K562 (cell line): ENCODE data around the gene INTS1. TPM values are rescaled to one million over a fixed set of nuclear protein-coding genes. Genes with fewer than 3 reads are reported as not detected.
A peak's percentile ranks its signal among the peaks of the same experiment; 100 is the strongest.

Source experiments
- ATAC-seq: fragments of 200-7000 bp; cut with Tn5 transposase; 3 replicates; pipeline ENCODE4 v1.9.1; 2020; ENCODE audit warnings: moderate library complexity
- BruUV-seq: library from RNA; stranded (reverse); fragments of 400-500 nt; replicated peaks from 2 replicates; lab custom pipeline; 2021; lab: Mats Ljungman, UMichigan
- CTCF ChIA-PET: fragments of 300-600 bp; formaldehyde crosslinking; extraction: SDS; loops from one replicate; lab custom pipeline; 2021; ENCODE audit warnings: low intra/inter-chr PET ratio; lab: Yijun Ruan, JAX
- POLR2A ChIA-PET: fragments of 300-600, 350-650 bp; sonication (Branson Sonifier 250); formaldehyde crosslinking; extraction: SDS; loops from one replicate; lab custom pipeline; 2021; ENCODE audit warnings: antibody characterized with exemption, inconsistent platforms; lab: Yijun Ruan, JAX
- DNase-seq, 4 experiments: peaks; one replicate each; pipeline versions ENCODE4 v3.0.0 to v3.0.0-alpha.2; 2011 to 2018; ENCODE audit warnings: low spot score in 3 of 4, mixed read lengths in 3 of 4; ENCODE audit errors: extremely low read depth in 1 of 4
- FAIRE-seq: peaks from 2 replicates; lab custom pipeline; 2011; peaks lifted over from hg19 to GRCh38; lab: Jason Lieb, UNC
- H2AFZ ChIP-seq: 2 replicates; pipeline ENCODE4 v1.6.0; 2011; ENCODE audit warnings: low read depth, low read length, control low read depth, inconsistent platforms
- H3K27ac ChIP-seq: fragments of 200-600 bp; 3 replicates; pipeline ENCODE4 v1.8.0; 2011; ENCODE audit warnings: low read depth, mild to moderate bottlenecking, control low read depth, inconsistent platforms, low read length, moderate library complexity, mixed read lengths; ENCODE audit errors: extremely low read depth
- H3K27me3 ChIP-seq, 2 experiments: fragments of 300-600 bp in 1 of 2; 2 replicates in 1 of 2; 3 replicates in 1 of 2; pipeline versions ENCODE4 v1.6.0 to v1.8.0; 2011; ENCODE audit warnings: inconsistent platforms in 2 of 2, low read length in 2 of 2, mild to moderate bottlenecking in 1 of 2, mixed read lengths in 1 of 2, moderate library complexity in 1 of 2; ENCODE audit not compliant: control insufficient read depth in 2 of 2, insufficient read depth in 2 of 2
- H3K36me3 ChIP-seq: fragments of 300-600 bp; 3 replicates; pipeline ENCODE4 v1.8.0; 2011; ENCODE audit warnings: mild to moderate bottlenecking, low read length, inconsistent platforms; ENCODE audit not compliant: control insufficient read depth, insufficient read depth
- H3K4me1 ChIP-seq, 2 experiments: fragments of 200-600 bp in 1 of 2; replicated peaks in 1 of 2; 2 replicates in 1 of 2; 3 replicates in 1 of 2; pipeline versions ENCODE4 v1.5.1 to v1.8.0; 2011; ENCODE audit warnings: inconsistent platforms in 2 of 2, low read length in 2 of 2, mild to moderate bottlenecking in 1 of 2, mixed read lengths in 1 of 2, moderate library complexity in 1 of 2; ENCODE audit not compliant: control insufficient read depth in 2 of 2, insufficient read depth in 2 of 2
- H3K4me2 ChIP-seq: 2 replicates; pipeline ENCODE4 v1.6.1; 2011; ENCODE audit warnings: low read length, control low read depth, inconsistent platforms, mixed read lengths; ENCODE audit not compliant: insufficient read depth
- H3K4me3 ChIP-seq: fragments of 200-600 bp; sonication (generic), shearing (Covaris generic); 2 replicates; pipeline ENCODE4 v1.5.1; 2016; ENCODE audit warnings: control low read depth, inconsistent platforms
- H3K79me2 ChIP-seq: fragments of 200-600 bp; 3 replicates; pipeline ENCODE4 v1.8.0; 2011; ENCODE audit warnings: low read length, inconsistent platforms; ENCODE audit not compliant: control insufficient read depth, insufficient read depth
- H3K9ac ChIP-seq, 2 experiments: 2 replicates each; pipeline versions ENCODE4 v1.6.0 to v1.6.1; 2011; ENCODE audit warnings: low read depth in 2 of 2, low read length in 2 of 2, control low read depth in 1 of 2, inconsistent platforms in 1 of 2, mild to moderate bottlenecking in 1 of 2, mixed read lengths in 1 of 2; ENCODE audit not compliant: insufficient read depth in 1 of 2
- H3K9me1 ChIP-seq: one replicate; pipeline ENCODE4 v1.6.0; 2011; ENCODE audit warnings: inconsistent platforms, mild to moderate bottlenecking, low read length, moderate library complexity; ENCODE audit not compliant: control insufficient read depth, insufficient read depth
- H3K9me3 ChIP-seq: replicated peaks from 2 replicates; pipeline ENCODE4 v1.5.1; 2011; ENCODE audit warnings: low read depth, low read length, inconsistent platforms; ENCODE audit not compliant: control insufficient read depth, insufficient read depth
- H4K20me1 ChIP-seq: replicated peaks from 2 replicates; pipeline ENCODE4 v1.6.1; 2011; ENCODE audit warnings: low read length, inconsistent platforms, mixed read lengths; ENCODE audit not compliant: control insufficient read depth, insufficient read depth
- IFI16 ChIP-seq: fragments of 250-450 bp; sonication (Bioruptor Pico); IDR thresholded peaks from 2 replicates; pipeline ENCODE4 v2.1.2; 2022; ENCODE audit warnings: mild to moderate bottlenecking, inconsistent platforms
- IRF2 ChIP-seq: sonication (generic); formaldehyde crosslinking; IDR thresholded peaks from 2 replicates; pipeline ENCODE4 v1.8.1; 2022; ENCODE audit warnings: mild to moderate bottlenecking, missing genetic modification reagents
- POLR2G ChIP-seq: fragments of 200-400 bp; formaldehyde crosslinking; IDR thresholded peaks from 2 replicates; pipeline ENCODE4 v1.6.1; 2017; ENCODE audit warnings: low read depth, mild to moderate bottlenecking, antibody characterized with exemption, low read length, moderate library complexity
- RERE ChIP-seq: sonication (generic); formaldehyde crosslinking; IDR thresholded peaks from 2 replicates; pipeline ENCODE4 v1.8.0; 2023; ENCODE audit warnings: missing genetic modification reagents, mild to moderate bottlenecking, borderline replicate concordance
- ZBTB11 ChIP-seq, 3 experiments: fragments of 200-800 bp in 1 of 3; fragments of 250-450 bp in 1 of 3; fragments of 450-650 bp in 1 of 3; sonication (Bioruptor Pico) in 1 of 3; sonication (Bioruptor generic) in 1 of 3; formaldehyde crosslinking in 1 of 3; IDR thresholded peaks; 2 replicates each; pipeline versions ENCODE4 v1.6.1 to v1.8.0; 2016 to 2022; ENCODE audit warnings: mild to moderate bottlenecking in 2 of 3, missing genetic modification characterization in 2 of 3, missing compliant biosample characterization in 1 of 3, moderate library complexity in 1 of 3
- ZNF12 ChIP-seq: sonication (generic); formaldehyde crosslinking; IDR thresholded peaks from 2 replicates; pipeline ENCODE4 v1.4.0; 2020; ENCODE audit warnings: mild to moderate bottlenecking, missing genetic modification reagents
- ZNF124 ChIP-seq: sonication (generic); formaldehyde crosslinking; IDR thresholded peaks from 2 replicates; pipeline ENCODE4 v1.8.1; 2022; ENCODE audit warnings: missing genetic modification reagents
- ZNF75A ChIP-seq: fragments of 450-650 bp; formaldehyde crosslinking; IDR thresholded peaks from 2 replicates; pipeline ENCODE4 v1.4.0; 2020; ENCODE audit warnings: mild to moderate bottlenecking
- WGBS: fragments of 100-300 bp; shearing (Covaris generic); methylation state at CpG from one replicate; pipeline ENCODE4 v1.1.6; 2016; ENCODE audit warnings: low coverage, mixed read lengths; ENCODE audit not compliant: insufficient coverage; ENCODE audit errors: missing lambda C conversion rate; 5-methylcytosine and 5-hydroxymethylcytosine counted together
- in situ Hi-C: fragments of 300-500 bp; cut with MboI; formaldehyde crosslinking; loops from 4 replicates; pipeline ENCODE4 v1.15.0; 2018; ENCODE audit warnings: inconsistent platforms, mixed read lengths
- intact Hi-C: fragments of 100-400 bp; cut with micrococcal nuclease; formaldehyde crosslinking; loops from 2 replicates; pipeline ENCODE4 v1.14.2; 2022
- polyA plus RNA-seq, 8 experiments: library from polyadenylated mRNA; depleted of rRNA in 4 of 8; stranded (reverse) in 5 of 8; unstranded in 3 of 8; fragments of >200 nt; fragmentation: Nextera tagmentation in 2 of 8; fragmentation: Illumina TruSeq in 1 of 8; extraction: Ambion mirVana in 2 of 8; extraction: Trizol in 1 of 8; gene quantifications; 2 replicates each; pipeline versions ENCODE4 v1.2.1 to v1.2.3, GENCODE V29; 2011 to 2014; ENCODE audit warnings: inconsistent platforms in 1 of 8, missing spikeins in 1 of 8
- total RNA-seq, 7 experiments: library from RNA; depleted of rRNA in 6 of 7; stranded (reverse); fragments of >200 nt in 6 of 7; fragmentation: Illumina TruSeq in 2 of 7; extraction: Trizol in 2 of 7; gene quantifications; 2 replicates each; pipeline versions ENCODE4 v1.2.1 to v1.2.3, GENCODE V29; 2011 to 2021; ENCODE audit warnings: low replicate concordance in 1 of 7

The INTS1 gene
- total and polyA plus RNA-seq, 9 of the 15 experiments (the other 6 are each of a cell fraction or from before 2014, with no cell fraction given): 0.34 to 119 (median 18.5) TPM

- TF ChIP-seq RERE (CRISPR knock-in tag) (no peak), ZNF12 (CRISPR knock-in tag) (no peak), IRF2 (CRISPR knock-in tag) (no peak), IFI16 (CRISPR knock-in tag) (no peak)
Observed at GRCh38 chr7:1475393-1475792, 28.8 kb downstream of the INTS1 start (continued).

DNA sequence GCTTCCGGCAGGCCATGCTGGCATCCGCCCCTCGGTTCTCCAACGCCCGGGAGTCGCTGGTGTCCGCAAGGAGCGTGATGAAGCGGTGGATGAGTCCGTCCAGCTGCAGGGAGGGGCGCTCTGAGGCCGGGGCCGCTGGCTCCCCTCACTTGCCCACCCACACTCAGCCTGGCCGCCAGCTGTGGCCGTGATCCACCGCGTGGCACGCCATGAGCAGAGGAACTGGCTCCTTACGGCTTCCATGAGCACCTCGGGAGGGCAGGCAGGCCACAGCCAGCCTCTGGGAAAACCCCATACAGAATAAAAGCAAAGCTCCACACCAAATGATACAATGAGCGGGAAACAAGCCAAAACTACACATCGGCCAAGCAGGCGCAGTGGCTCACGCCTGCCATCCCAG is 29.5 kb downstream of the INTS1 start:
- Histone ChIP-seq H2AFZ (no peak overlapping the region), H3K4me3 (no peak overlapping the region), H3K27me3 (no peaks in the 10 kb centered on the region), H3K4me2 (no peak overlapping the region), H3K9me1 (no peaks in the 10 kb centered on the region), H3K36me3 (peaks cover 90% of the 10 kb centered on the region; the same call in 2 of the 3 replicates), H3K9me3 (no peaks in the 10 kb centered on the region), H3K9ac (peak overlapping the region in 1 of 2 experiments; percentile 2; a peak in 1 of 4 replicates), H3K4me1 (peaks cover 2 to 58% of the 10 kb centered on the region in 2 experiments; a peak in 3 of 5 replicates), H3K27ac (no peak overlapping the region), H3K79me2 (no peaks in the 10 kb centered on the region), H4K20me1 (no peaks in the 10 kb centered on the region)
- DNase-seq (no peak), ATAC-seq (no peak), FAIRE-seq (no peak)
- CTCF ChIA-PET: interaction anchor here (0.6 to 1.9 kb wide), 6 partner anchors 34 to 482 kb away, joined by 3 to 19 read pairs (median 4); no protein-coding TSS in a partner anchor
- intact Hi-C loops: loop anchor here (2.0 kb wide), 2 partner anchors 42 to 250 kb away; no protein-coding TSS in a partner anchor
- WGBS: 80% methylated on average over 15 of the region's 24 CpGs
- in situ Hi-C loops: loop anchor here (5.0 kb wide), 1 partner anchor 252 kb away; no protein-coding TSS in a partner anchor
- BruUV-seq: no TSS peak
- POLR2A ChIA-PET: interaction anchor here (0.7 to 1.3 kb wide), 6 partner anchors 11 to 35 kb away, joined by 3 to 6 read pairs (median 4); no protein-coding TSS in a partner anchor
- TF ChIP-seq ZNF75A (CRISPR knock-in tag) (no peak), POLR2G (0 out of 2 replicates have a peak, but pooled peaks have one; percentile 10), ZNF124 (CRISPR knock-in tag) (no peak), ZBTB11 (CRISPR knock-in tag; IDR thresholded peaks at IDR 0.05) (0 out of 6 replicates have a peak, but pooled peaks of 1 of the 3 experiments have one; percentile 15)
